ENCODE data around the gene AFTPH.

The AFTPH gene

DNA sequence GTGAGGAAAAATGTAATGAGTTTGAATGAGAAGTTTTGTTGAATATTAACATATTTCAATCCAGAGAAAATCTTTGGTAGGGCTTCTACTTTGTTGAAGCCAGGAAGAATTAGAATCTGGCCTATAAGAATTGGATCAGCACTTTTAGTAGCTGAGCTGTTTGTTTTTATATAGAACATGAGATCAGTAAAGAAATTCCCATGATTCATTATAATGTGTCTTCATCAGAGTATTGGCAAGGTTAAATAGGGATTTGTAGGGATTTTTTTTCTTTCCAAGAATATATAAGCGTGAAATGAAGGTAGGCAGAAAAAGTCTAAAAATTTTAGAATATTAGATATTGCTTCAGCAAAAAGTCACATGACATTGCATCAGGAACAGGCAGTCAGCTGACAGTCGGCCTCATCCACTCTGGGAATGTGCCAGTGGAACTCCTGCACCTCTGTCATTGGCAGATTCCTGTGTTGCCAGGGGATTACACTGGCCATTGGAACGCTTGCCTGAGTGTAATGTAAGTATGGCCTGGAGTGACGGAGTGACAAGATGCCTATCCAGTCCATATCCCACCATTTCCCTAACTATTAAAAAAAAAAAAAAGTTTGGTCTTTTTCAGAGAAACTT, 69.0 kb downstream of the AFTPH start:
- no peak overlapping the region for H3K4me3 ChIP-seq (replicated peaks; ENCODE audit: low read depth, low read length)
- TF ChIP-seq CTCF (IDR thresholded peaks at IDR 0.05; ENCODE audit: low read depth, low read length, missing control alignments), result no peak
- no peak for DNase-seq (ENCODE audit: extremely low read depth, low read depth)

DNA sequence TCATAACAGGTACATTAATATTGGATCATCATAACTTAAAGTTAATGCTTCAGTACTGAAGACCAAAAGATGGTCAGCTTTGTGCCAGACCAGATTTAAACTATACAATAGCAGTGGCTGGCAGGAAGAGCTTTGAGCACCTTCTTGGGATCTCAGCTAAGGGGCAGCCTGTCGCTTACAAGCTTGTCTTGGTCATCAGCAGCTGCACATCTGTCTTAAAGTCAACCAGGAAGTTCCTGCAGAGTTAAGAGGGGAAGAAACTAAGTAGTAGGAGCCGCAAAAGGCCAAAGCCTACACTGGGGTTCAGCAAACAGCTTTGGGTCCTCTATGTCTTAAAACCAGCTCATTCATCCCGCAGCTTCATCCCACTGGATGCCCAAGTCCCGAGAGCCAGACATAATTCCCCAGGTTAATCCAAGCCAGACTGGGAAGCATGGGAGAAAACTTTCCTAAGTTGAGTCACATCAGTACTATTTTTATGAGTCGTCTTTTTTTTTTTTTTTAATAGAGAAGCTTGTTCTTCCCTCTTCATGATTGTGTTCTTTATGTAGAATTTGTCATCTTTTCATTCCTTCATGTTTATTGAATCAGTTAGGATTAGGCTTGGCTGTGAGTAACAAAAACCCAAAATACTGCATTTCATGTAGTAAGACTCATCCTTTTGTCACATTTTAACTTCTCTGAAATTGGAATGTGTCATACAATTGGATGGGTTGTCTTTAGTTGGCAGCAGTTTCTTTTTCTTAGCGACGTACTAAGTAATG, 70.3 kb downstream of the AFTPH start:
- no peak for TF ChIP-seq CTCF (IDR thresholded peaks at IDR 0.05; ENCODE audit: low read depth, low read length, missing control alignments)
- H3K4me3 ChIP-seq (replicated peaks; ENCODE audit: low read depth, low read length), result no peak overlapping the region
- no peak for DNase-seq (ENCODE audit: extremely low read depth, low read depth)

DNA sequence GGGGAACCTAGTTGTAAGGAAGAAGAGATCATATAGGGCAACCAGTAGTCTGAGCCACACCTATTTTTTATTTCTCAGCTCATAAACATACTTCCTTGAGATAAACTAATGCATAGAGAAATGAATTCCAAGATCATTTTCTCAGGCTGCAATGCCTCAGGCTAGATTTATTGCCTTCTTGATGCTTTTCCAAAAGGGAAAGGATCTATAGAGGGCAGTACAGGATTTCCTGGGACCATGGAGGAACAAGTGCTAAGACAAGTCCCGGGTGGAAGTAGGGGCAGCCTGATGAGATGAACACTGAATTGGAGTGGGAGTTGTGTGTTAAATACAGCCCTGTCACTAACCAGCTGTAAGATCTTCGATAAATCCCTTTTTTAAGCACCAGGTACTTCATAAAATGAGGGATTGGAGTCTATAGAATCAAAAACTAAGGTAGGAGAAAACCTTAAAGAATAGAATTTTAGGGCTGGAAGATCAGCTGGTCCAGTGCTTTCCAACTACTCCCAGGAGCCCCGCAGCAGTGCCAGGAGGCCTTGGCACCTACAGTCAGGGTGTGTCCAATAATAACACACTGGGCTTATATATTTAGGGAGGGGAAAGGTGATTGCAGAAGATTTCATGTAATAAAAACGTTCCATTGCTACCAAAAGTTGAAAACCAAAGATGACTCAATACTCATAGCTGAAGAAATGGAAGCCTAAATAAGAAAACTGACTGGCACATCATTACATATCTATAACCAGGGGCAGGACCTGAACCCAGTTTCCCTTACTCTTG, 71.5 kb downstream of the AFTPH start:
- no peak for DNase-seq (ENCODE audit: extremely low read depth, low read depth)
- TF ChIP-seq CTCF (IDR thresholded peaks at IDR 0.05; ENCODE audit: low read depth, low read length, missing control alignments), result no peak
- H3K4me3 ChIP-seq (replicated peaks; ENCODE audit: low read depth, low read length), result no peak overlapping the region

- no peak for TF ChIP-seq CTCF (IDR thresholded peaks at IDR 0.05; ENCODE audit: low read depth, low read length, missing control alignments)
- no peak overlapping the region for H3K4me3 ChIP-seq (replicated peaks; ENCODE audit: low read depth, low read length)
- no peak for DNase-seq (ENCODE audit: extremely low read depth, low read depth)
Observed at GRCh38 chr2:64598226-64598625, 74.1 kb downstream of the AFTPH start.

- no peak for TF ChIP-seq CTCF (IDR thresholded peaks at IDR 0.05; ENCODE audit: low read depth, low read length, missing control alignments)
- H3K4me3 ChIP-seq (replicated peaks; ENCODE audit: low read depth, low read length), result no peak overlapping the region
- DNase-seq (ENCODE audit: extremely low read depth, low read depth), result no peak
Observed at GRCh38 chr2:64599469-64599868, 75.3 kb downstream of the AFTPH start.

DNA sequence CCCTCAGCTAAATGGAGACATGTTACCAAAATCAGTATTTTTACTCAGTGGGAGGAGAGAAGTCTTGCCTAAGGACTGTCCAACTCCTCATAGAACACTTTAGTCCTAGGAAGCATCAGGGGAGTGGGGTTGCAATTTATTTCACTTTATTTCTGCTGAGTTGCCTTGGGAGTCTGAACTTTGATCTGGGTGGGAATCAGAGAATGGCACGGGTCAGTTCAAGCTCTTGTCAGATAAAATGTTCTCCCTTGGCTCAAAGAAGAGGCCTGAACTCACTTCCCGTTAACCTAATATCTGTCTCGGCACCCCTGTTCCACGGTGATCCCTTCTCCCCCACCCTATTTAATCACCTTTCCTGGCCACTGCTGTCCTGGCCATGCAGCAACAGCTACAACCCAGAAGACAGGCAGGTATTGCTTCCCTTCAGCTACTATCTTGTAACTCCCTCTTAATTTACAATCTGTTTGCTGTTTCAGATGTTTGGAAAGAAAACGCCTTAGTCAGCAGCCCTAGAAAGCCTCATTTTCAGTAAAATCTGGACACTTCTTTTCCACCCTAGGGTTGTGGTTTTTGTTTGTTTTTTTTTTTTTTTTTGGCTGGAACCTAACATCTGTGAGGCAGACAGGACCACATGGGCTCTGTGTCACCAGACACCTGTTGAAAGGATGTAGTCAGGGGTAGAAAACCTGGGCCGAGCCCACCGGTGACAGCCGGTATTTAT, 77.1 kb downstream of the AFTPH start:
- TF ChIP-seq CTCF (IDR thresholded peaks at IDR 0.05; ENCODE audit: low read depth, low read length, missing control alignments), result no peak

More for the DNA sequence above, 77.1 kb downstream of the AFTPH start:
- DNase-seq (ENCODE audit: extremely low read depth, low read depth), result no peak
- H3K4me3 ChIP-seq (replicated peaks; ENCODE audit: low read depth, low read length), result no peak overlapping the region
